Fibroblast of upper back skin (primary cell): Measurements from ENCODE around the gene CDC20B.
A peak's percentile ranks its signal among the peaks of the same experiment; 100 is the strongest.
"Not testable (repeated sequence)": the region's sequence is repeated elsewhere in the genome, so short reads cannot be mapped to it uniquely, and the experiment has no call there.

Source experiments
- DNase-seq: peaks from one replicate; pipeline ENCODE4 v3.0.0-alpha.2; 2013

Gene CDC20B

DNA sequence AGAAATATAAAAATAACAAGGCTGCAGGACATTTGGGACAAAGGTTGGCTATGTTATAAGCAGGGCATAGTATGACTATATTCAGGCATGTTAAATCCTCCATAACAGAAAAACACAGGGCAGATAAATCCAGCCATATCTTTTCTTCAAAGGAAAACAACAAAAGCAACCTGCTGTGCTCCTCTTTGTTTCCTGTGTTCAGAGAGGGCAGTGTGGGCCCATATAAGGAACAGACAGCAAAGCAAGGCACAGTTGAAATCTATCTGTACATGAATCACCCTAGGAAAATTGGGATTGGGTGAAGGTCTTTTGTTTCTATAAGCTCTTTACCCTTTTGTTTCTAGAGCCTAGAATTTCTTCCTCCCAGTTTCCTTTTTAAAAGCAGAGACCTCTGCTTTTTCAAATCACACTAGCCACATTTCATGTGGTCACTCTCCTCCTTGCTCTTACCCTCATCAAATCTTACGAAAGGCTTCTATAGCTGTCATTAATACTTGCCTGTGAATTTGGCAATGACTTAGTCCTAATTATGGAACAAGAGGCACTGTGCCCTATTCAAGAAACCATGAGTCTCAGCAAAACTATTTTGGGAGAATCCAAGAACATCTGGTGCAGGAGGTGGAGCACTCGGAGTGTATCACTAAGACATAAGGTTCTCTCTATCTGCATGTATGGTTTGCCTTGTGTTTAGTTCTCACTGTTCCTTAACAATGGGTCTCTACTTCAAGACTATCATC, 68.8 kb downstream of the CDC20B start:
- peak; percentile 5 for DNase-seq

DNA sequence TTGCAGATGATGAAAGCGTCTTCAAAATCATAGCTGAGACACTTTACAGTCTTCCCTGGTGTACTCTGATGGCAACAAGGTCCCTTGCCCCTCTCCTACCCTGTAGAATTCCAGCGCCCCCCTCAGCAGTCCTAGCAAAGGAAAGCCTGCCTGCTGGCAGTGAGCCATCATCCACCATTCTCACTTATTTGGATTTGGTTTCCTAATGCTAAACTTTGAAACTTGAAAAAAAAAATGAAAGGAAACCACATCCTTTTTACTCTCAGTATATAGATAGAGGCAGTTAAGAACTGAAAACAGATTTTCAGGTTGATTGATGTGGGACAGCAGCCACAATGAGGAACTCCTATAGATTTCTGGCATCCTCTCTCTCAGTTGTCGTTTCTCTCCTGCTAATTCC, 70.6 kb downstream of the CDC20B start, which contains the start of gene GZMA:
GZMA (plus strand) TSS at position 299 of the 400 bp plus-strand sequence; CDS start at position 336, 37 bp downstream.
- peak; percentile 42 for DNase-seq

DNA sequence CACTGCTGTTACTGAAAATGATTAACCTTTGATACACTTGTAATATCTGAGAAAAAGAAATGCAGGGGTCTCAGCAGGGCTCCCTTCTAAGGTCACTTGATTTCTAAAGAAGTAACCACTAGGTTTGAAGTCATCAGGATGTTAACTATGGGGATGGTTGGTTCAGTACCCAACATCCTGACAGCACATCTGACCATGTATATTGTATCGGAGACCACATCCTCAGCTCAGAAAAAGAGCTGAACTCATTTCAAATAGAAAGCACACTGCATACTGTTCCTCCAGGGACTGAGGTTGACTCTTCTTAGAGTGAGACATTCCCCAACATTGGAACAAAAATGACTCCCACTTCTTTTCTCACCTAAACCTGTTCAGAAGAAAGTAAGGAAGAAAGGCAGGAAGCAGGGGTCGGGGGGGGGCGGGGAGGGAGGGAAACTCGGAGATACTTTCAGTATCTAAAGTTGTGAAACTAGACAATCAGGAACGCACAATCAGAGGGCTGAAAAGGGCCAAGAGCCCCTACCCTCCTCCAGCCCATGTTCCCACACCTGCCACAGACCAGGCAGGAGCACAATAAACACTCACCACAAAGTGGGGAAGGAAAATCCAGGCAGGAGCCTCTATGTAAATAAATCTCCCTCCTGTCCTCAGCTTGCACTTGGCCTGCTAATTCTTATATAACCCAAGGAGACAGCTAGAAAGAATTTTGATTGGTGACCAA, 71.3 kb downstream of the CDC20B start:
- DNase-seq, result no peak

DNA sequence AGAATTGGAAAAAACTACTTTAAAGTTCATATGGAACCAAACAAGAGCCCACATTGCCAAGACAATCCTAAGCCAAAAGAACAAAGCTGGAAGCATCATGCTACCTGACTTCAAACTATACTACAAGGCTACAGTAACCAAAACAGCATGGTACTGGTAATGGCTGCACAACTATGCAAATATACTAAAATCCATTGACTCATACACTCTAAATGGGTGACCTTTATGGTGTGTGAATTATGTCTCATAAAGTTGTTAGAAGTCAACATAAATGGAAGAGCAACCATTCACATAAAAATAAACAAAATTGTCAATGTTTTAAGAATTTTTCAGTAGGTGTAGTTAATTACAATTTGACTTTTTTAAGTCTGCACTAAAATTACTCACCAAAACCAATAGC, 71.8 kb downstream of the CDC20B start:
- not testable (repeated sequence) for DNase-seq

DNA sequence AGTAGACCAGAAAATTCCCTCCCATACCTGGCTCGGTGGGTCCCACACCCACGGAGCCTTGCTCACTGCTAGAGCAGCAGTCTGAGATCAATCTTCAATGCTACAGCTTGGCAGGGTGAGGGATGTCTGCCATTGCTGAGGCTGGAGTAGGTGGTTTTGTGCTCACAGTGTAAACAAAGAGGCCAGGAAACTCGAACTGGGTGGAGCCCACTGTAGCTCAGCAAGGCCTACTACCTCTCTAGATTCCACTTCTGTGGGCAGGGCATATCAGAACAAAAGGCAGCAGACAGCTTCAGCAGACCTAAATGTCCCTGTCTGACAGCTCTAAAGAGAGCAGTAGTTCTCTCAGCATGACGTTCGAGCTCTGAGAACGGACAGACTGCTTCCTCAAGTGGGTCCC, 76.1 kb downstream of the CDC20B start:
- DNase-seq, result no peak

DNA sequence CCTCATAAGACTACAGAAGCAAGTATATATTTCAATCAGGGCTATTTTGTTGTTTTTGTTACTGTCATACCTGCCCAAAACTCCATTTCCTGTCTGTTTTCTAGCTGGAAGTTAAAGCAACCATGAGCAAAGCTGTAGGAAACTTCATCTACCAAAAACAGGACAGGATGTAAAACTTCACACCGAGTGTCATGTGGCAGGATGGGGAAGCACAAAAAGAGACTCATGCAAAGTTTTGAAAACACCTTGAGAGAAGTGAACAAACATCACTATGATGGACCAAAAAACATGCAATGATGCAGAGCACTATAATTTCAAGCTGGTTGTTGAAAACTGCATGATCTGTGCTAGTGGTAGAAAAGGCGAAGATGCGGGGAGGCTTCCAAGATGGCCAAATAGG, 76.8 kb downstream of the CDC20B start:
- DNase-seq, result no peak

DNA sequence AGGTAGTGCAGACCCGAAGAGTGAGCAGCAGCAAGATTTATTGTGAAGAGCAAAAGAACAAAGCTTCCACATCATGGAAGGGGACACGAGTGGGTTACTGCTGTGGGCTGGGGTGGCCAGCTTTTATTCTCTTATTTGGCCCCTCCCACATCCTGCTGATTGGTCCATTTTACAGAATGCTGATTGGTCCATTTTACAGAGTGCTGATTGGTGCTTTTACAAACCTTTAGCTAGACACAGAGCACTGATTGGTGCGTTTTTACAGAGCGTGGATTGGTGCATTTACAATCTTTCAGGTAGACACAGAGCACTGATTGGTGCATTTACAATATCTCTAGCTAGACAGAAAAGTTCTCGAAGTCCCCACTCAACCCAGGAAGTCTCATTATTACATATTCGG, 82.0 kb downstream of the CDC20B start:
- not testable (repeated sequence) for DNase-seq

DNA sequence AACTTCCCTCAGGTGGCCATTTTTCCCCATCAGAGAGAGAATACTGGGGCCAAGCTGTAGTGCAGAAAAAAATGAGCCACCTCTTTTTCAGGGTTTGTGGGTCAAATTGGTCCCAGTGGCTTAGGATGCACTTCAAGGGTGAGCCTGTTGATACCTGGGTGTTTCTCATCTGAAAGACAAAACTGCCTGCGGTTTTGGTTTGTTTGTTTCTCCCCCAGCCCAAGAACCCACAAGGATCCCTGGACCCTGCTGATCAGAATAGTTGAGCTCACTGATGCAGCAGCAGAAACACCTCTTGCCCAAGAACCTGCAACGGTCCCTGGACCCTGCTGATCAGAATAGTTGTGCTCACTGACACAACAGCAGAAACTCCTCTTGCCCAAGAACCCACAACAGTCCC, 83.7 kb downstream of the CDC20B start:
- DNase-seq, result not testable (repeated sequence)

DNA sequence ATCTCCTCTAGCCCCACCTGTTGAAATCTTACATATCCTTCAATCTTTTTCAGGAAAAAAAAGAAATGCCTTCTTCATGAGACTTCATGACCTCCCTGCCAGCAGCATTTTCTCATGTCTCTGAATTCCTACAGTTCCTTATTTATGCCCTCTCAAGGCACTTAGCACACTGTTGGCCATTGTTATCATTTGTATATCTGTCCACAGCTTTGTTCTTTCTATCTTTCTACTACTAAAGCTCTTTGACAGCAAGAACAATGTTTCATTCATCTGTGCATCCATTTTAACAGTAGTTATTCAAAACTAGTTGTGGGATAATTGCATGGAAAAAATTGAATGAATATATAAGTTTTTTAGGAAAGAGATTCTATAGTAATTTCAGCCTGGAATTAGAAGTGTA, 91.4 kb downstream of the CDC20B start:
- no peak for DNase-seq

DNA sequence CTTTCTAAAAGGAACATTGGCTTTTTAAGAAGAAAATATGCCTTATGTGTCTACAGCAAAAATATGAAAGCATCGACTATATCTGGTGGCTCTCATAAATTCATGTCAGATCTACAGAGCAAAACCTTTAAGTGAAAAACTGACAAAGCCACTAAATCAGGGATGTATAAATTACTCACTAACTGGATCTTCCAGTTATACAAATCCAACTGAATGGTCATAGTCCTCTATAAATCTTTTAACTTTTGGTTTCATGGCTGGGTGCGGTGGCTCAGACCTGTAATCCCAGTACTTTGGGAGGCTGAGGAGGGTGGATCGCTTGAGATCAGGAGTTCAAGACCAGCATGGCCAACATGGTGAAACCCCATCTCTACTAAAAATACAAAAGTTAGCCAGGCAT, 99.8 kb downstream of the CDC20B start:
- no peak for DNase-seq

DNA sequence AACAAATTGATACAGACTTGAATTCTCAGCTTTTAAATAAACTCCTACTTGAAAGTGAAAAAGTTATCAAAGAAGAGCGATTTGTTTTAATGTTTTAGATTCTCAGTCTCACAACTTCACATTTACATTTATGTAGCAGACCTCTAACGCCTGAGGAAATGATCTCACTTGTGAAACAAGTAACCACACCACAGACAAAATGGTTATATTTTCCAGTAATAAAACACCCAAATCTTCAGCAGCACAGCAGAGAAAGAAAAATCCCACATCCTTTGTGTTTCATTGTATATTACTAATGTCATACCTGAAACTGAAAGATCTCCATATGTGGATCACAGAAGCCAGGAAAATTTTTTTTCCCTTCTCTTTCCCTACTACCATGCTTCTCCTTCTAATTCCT, 100.3 kb downstream of the CDC20B start:
- no peak for DNase-seq

DNA sequence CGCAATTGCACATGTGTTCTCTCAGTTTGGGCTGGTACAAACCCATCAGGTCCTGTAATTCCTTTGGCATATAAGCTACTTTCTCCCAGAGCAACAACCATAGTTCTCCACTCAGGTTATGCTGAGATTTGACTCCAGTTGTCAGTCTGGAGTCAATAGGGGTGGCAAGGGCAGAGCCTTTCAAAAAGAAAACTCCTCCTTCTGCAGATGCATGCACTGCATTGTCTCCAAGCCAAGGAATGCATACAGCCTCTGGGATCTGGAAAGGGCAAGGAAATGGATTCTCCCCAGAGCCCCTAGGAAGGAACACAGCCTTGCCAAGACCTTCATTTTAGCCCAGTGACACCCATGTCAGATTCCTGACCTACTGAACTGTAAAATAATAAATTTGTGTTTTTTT, 101.6 kb downstream of the CDC20B start:
- DNase-seq, result no peak

DNA sequence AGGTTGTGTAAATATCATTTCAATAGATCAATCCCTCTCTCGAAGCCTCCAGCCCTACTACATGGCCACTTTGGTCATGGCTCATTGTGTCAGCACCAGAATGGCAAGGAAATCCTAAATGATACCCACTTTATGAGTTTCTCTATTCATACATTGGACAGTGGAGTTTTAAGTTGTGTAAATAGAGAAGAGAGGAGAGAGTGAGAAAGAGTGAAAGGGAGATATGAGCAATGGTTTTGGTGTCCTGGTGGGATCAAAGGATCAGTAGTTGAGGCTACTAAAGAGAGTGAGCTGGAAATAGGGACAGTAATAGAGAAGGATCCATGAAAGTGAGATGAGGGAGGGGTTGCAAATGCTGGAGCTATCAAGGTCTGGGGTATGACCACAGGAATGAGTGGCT, 102.0 kb downstream of the CDC20B start:
- no peak for DNase-seq

DNA sequence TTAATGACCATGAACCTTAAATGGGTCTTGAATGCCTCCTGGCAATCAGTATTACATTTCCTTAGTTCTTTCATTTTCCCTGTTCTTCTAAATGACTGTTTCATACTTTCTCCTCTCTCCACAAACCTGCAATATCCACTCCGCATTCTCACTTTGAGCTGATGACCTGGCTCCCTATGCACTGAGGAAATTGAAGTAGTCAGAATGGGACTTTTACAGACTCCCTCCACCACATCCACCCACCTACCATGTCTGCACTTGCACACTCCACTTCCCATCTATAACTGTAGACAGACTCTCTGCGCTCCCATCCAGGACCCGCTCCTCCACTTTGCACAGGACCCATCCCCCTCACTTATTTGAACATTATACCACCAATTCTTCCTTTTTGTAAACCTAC, 106.7 kb downstream of the CDC20B start:
- DNase-seq, result no peak

DNA sequence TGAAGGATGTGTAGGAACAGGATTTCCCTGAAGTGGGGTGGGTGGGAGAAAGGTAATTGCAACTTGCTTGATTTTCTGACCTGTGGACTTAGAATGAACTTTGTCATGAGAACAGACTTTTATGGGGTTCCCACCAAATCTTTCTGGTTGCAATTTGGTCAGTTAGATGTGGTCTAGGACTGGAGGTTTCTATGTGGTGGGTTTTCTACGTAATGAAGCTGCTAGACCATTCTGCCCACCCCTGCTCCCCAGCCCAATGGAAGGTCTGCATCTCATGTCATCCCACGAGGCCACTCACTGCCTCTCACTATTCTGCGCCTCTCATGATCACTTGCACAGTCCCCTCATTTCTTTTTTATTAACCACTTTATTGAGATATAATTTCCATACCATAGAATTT, 108.5 kb downstream of the CDC20B start:
- DNase-seq, result no peak

DNA sequence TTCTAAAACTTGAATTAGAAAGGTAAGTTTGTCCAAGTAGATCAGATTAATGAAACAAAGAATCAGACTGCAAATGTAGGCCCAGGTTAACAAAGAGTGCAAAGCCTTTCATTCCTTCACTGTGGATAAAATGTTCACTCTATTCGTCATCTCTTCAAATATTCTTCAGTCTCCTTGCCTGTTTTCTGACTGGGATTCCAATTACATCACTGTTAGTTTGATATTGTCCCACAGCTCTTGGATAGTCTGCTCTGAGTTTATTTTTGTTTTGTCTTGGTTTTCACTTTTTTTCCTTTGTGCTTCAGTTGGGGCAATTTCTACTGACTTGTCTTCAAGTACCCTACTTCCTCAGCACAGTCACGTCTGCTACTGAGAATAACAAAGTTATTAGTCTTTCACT, 109.1 kb downstream of the CDC20B start:
- DNase-seq, result peak; percentile 30

DNA sequence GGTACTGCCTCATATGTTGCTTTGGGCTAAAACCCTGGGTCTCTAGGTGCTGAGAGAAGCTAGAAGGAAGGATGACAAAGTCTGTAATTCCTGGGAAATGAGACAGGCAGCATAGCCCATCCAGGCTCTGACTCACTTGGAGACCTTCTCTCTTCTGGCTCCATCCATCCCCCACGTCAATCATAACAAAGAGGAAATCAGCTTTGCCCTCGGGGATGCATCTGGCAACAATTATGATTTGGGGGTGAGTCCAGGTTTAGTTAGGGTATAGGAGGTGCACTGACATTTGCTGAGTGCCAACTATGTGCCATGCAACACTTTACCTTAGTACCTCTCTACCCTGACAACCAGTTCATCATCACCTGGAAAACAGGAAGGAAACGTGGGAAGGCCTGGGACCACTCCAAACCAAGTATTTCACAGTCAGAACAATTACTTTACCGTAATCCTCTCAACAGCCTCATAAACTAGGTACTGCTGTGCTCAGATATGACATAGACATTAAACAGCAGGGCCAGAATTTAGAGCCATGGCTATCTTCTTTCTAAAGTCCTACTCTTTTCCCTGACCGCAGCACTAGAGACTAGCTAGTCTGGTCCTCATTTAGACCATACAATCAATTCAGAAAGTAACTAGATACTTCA, 109.6 kb downstream of the CDC20B start:
- peak; percentile 77 for DNase-seq
